ENCODE data around the gene NADK2. TPM values are rescaled to one million over a fixed set of nuclear protein-coding genes. Genes with fewer than 3 reads are reported as not detected.

NADK2 gene
- total RNA-seq, 1 donor from 2014 or later, result 20.7 TPM

DNA sequence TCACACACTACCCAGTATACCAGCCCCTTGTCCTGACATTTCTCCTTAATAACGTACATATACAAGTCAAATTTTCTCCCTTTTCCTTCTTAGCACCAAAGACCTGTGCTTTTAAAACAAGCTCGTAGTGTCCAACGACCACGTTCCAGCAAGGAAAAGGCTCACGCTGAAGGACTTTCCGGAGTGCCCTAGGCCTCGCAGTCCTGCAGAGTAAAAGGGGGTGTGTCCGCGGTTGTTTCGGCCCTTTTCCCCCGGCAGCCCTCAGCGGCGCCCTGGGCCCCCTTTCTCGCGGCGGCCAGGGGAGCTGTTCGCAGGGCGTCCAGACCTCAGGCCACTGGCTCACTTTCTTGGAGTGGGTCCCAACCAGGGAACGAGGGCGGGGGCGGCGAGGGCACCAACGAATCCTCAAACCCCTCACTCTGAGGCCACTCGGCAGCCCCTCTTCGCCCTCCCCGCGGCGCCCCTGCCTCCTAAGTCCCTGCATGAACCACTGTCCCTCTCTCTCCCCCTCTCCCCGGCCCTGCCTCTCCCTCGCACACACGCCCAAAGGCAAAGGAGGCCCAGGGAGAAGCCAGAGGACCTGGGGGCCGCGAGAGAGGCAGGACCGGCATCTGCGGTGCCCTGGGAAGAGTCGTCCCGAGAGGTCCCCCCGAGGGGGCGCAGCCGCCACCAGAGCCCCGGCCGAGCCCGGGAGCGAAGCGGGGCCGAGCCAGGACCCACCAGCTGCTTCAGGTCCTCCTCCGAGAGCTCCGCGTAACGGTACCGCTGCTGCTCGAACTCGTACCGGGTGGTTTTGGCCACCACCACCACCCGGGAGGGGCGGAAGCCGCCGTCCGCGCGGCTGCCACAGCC is 720 bp downstream of the NADK2 start:
- no peaks in the 10 kb centered on the region for H3K36me3 ChIP-seq (ENCODE audit: insufficient read depth, low read length)
- FAIRE-seq (no peak), DNase-seq (ENCODE audit: low read depth) (peak; percentile 54)
- Mint-ChIP-seq H3K9me3 (ENCODE audit: unreplicated experiment) (no peaks in the 10 kb centered on the region), H3K27ac (ENCODE audit: unreplicated experiment) (peak overlapping the region; percentile 60), H3K36me3 (ENCODE audit: low read depth, unreplicated experiment) (no peaks in the 10 kb centered on the region), H3K4me3 (ENCODE audit: unreplicated experiment) (peak overlapping the region; percentile 91), H3K27me3 (ENCODE audit: low read depth, unreplicated experiment) (no peaks in the 10 kb centered on the region), H3K4me1 (ENCODE audit: low read depth, unreplicated experiment) (peaks cover 16% of the 10 kb centered on the region)
- H3K4me1 ChIP-seq (ENCODE audit: insufficient read depth, low read length), result peaks cover 16% of the 10 kb centered on the region
- H3K79me2 ChIP-seq (ENCODE audit: insufficient read depth, low read length), result peaks cover 43% of the 10 kb centered on the region
- H2AFZ ChIP-seq (ENCODE audit: low read depth, low read length), result peak overlapping the region; percentile 94
- H3K4me3 ChIP-seq (ENCODE audit: insufficient read depth, low read depth, low read length), result peak overlapping the region; percentile 73
- no peaks in the 10 kb centered on the region for H3K27me3 ChIP-seq (ENCODE audit: insufficient read depth, low read length)
- TF ChIP-seq, protein P1, sequence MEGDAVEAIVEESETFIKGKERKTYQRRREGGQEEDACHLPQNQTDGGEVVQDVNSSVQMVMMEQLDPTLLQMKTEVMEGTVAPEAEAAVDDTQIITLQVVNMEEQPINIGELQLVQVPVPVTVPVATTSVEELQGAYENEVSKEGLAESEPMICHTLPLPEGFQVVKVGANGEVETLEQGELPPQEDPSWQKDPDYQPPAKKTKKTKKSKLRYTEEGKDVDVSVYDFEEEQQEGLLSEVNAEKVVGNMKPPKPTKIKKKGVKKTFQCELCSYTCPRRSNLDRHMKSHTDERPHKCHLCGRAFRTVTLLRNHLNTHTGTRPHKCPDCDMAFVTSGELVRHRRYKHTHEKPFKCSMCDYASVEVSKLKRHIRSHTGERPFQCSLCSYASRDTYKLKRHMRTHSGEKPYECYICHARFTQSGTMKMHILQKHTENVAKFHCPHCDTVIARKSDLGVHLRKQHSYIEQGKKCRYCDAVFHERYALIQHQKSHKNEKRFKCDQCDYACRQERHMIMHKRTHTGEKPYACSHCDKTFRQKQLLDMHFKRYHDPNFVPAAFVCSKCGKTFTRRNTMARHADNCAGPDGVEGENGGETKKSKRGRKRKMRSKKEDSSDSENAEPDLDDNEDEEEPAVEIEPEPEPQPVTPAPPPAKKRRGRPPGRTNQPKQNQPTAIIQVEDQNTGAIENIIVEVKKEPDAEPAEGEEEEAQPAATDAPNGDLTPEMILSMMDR (IDR thresholded peaks at IDR 0.05; ENCODE audit: insufficient read depth, low read depth, low read length), result no peak
- no peak for TF ChIP-seq EZH2 (IDR thresholded peaks at IDR 0.05; ENCODE audit: insufficient read depth, low read length)
- peak overlapping the region; percentile 94 for H3K27ac ChIP-seq (ENCODE audit: low read depth, low read length)
- peak overlapping the region; percentile 94 for H3K4me2 ChIP-seq (ENCODE audit: low read length)
- H4K20me1 ChIP-seq (ENCODE audit: insufficient read depth, low read length), result peaks cover 9% of the 10 kb centered on the region
- peak overlapping the region; percentile 90 for H3K9ac ChIP-seq (ENCODE audit: low read length)
- H3K9me3 ChIP-seq (ENCODE audit: insufficient read depth, low read depth, low read length), result no peaks in the 10 kb centered on the region

DNA sequence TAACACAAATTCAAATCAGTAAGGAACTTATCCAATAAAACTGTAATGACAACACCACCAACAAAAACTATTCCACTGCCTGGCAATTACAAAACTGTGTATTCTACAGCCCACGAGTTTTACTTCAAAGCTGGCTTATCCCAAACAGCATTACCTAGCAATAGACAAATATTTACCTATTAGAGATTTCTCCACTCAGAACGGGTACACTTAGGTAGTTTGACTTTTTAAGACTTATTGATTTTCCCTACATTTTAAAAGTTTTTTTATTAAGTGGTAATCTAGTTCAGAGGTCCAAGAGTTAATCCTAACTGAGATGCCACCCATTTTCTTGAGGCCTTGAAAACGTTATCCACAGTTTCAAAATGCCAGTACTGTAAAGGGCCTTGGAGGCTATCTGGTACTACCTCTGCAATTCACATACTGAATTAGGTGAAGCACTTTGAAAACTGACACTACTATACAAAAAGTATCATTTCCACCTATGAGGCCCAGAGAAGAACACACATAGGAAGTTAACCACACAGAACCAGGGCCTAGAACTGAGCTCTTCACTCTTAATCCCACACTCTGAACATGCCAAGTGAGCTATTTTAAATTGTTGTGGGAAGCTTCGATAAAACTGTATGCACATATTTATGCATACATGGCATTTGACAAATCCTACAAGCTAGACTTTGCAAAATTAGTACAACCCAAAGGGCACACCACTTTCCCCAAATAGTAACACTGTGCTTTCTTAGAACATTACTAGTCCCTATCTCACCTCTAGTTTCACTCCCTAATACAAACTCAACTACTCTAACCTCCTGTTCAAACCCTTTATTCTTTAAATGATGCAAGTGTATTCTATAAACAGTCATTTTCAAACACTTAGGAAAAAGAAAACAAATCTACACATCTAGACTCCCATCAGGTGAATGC is 2.1 kb downstream of the NADK2 start:
- H2AFZ ChIP-seq (ENCODE audit: low read depth, low read length), result no peak overlapping the region
- peaks cover 9% of the 10 kb centered on the region for H4K20me1 ChIP-seq (ENCODE audit: insufficient read depth, low read length)
- H3K79me2 ChIP-seq (ENCODE audit: insufficient read depth, low read length), result peaks cover 43% of the 10 kb centered on the region
- no peaks in the 10 kb centered on the region for H3K36me3 ChIP-seq (ENCODE audit: insufficient read depth, low read length)
- no peaks in the 10 kb centered on the region for H3K36me3 Mint-ChIP-seq (ENCODE audit: low read depth, unreplicated experiment)
- H3K4me3 ChIP-seq (ENCODE audit: insufficient read depth, low read depth, low read length), result peak overlapping the region; percentile 73
- H3K9me3 Mint-ChIP-seq (ENCODE audit: unreplicated experiment), result no peaks in the 10 kb centered on the region
- peak overlapping the region; percentile 94 for H3K4me2 ChIP-seq (ENCODE audit: low read length)
- H3K4me1 ChIP-seq (ENCODE audit: insufficient read depth, low read length), result peaks cover 16% of the 10 kb centered on the region
- peak overlapping the region; percentile 90 for H3K9ac ChIP-seq (ENCODE audit: low read length)
- H3K27ac ChIP-seq (ENCODE audit: low read depth, low read length), result no peak overlapping the region
- peaks cover 16% of the 10 kb centered on the region for H3K4me1 Mint-ChIP-seq (ENCODE audit: low read depth, unreplicated experiment)
- no peaks in the 10 kb centered on the region for H3K27me3 Mint-ChIP-seq (ENCODE audit: low read depth, unreplicated experiment)
- peak overlapping the region; percentile 91 for H3K4me3 Mint-ChIP-seq (ENCODE audit: unreplicated experiment)
- H3K9me3 ChIP-seq (ENCODE audit: insufficient read depth, low read depth, low read length), result no peaks in the 10 kb centered on the region
- no peak for DNase-seq (ENCODE audit: low read depth)
- TF ChIP-seq, protein P1 (IDR thresholded peaks at IDR 0.05; ENCODE audit: insufficient read depth, low read depth, low read length), result no peak
- TF ChIP-seq EZH2 (IDR thresholded peaks at IDR 0.05; ENCODE audit: insufficient read depth, low read length), result no peak
- peak; percentile 9 for FAIRE-seq
- no peaks in the 10 kb centered on the region for H3K27me3 ChIP-seq (ENCODE audit: insufficient read depth, low read length)
- H3K27ac Mint-ChIP-seq (ENCODE audit: unreplicated experiment), result peak overlapping the region; percentile 2

Measured in astrocyte (in vitro differentiated cells and primary cell).